CD4-positive, alpha-beta T cell treated with Interleukin-15 for 4 hours (primary cell): ENCODE results near the gene NR2C1.
"Not testable (repeated sequence)": the region's sequence is repeated elsewhere in the genome, so short reads cannot be mapped to it uniquely, and the experiment has no call there.

Source experiments
- DNase-seq: peaks from one replicate; pipeline ENCODE4 v3.0.0-alpha.2; 2020; ENCODE audit warnings: low spot score

The NR2C1 gene

GRCh38 chr12:95072900-95073697 is at the start of gene NR2C1:
Gene NR2C1 (minus strand): TSS chr12:95073618. CDS start chr12:95067384, 6,234 bp downstream.
- DNase-seq, result peak; percentile 94

GRCh38 chr12:95118788-95119179 is 45.4 kb upstream of the NR2C1 start:
- no peak for DNase-seq

- no peak for DNase-seq
Observed at GRCh38 chr12:95118138-95118787, 44.8 kb upstream of the NR2C1 start.

GRCh38 chr12:95117178-95117599 is 43.8 kb upstream of the NR2C1 start:
- peak; percentile 72 for DNase-seq

- peak; percentile 12 for DNase-seq
Observed at GRCh38 chr12:95116773-95117172, 43.4 kb upstream of the NR2C1 start.

GRCh38 chr12:95116341-95116740 is 42.9 kb upstream of the NR2C1 start:
- no peak for DNase-seq

GRCh38 chr12:95115641-95116040 is 42.2 kb upstream of the NR2C1 start:
- DNase-seq, result no peak

GRCh38 chr12:95114766-95115405 is 41.5 kb upstream of the NR2C1 start:
- no peak for DNase-seq

GRCh38 chr12:95107362-95107761 is 33.9 kb upstream of the NR2C1 start:
- no peak for DNase-seq

GRCh38 chr12:95105540-95105939 is 32.1 kb upstream of the NR2C1 start:
- no peak for DNase-seq

- no peak for DNase-seq
Observed at GRCh38 chr12:95104919-95105452, 31.6 kb upstream of the NR2C1 start.

GRCh38 chr12:95102916-95103671 is 29.7 kb upstream of the NR2C1 start:
- peak; percentile 38 for DNase-seq

GRCh38 chr12:95101957-95102356 is 28.5 kb upstream of the NR2C1 start:
- not testable (repeated sequence) for DNase-seq

GRCh38 chr12:95100264-95101190 is 27.1 kb upstream of the NR2C1 start:
- no peak for DNase-seq

GRCh38 chr12:95099270-95099790 is 25.9 kb upstream of the NR2C1 start:
- DNase-seq, result no peak

- DNase-seq, result no peak
Observed at GRCh38 chr12:95096852-95097251, 23.4 kb upstream of the NR2C1 start.

GRCh38 chr12:95096378-95096777 is 23.0 kb upstream of the NR2C1 start:
- no peak for DNase-seq

- DNase-seq, result not testable (repeated sequence)
Observed at GRCh38 chr12:95095866-95096265, 22.4 kb upstream of the NR2C1 start.

- no peak for DNase-seq
Observed at GRCh38 chr12:95089462-95089861, 16.0 kb upstream of the NR2C1 start.

- DNase-seq, result no peak
Observed at GRCh38 chr12:95088379-95088778, 15.0 kb upstream of the NR2C1 start.

GRCh38 chr12:95085612-95086011 is 12.2 kb upstream of the NR2C1 start:
- no peak for DNase-seq
